ENCODE data around the gene HYDIN.

GRCh38 chr16:70795296-70795912 lies 435.1 kb downstream of the HYDIN start:
- TF ChIP-seq CTCF (IDR thresholded peaks at IDR 0.05; ENCODE audit: low read depth, low read length, missing input control) (no peak), SP1 (IDR thresholded peaks at IDR 0.05) (no peak), GABPA (IDR thresholded peaks at IDR 0.05 in 1 of 2, conservative IDR thresholded peaks at IDR 0.05 in 1 of 2) (no peak), ZBTB33 (IDR thresholded peaks at IDR 0.05) (no peak), REST (IDR thresholded peaks at IDR 0.05) (no peak), EGR1 (IDR thresholded peaks at IDR 0.05; ENCODE audit: low read depth in 2 of 2) (no peak), HNF4G (IDR thresholded peaks at IDR 0.05) (no peak), RXRA (IDR thresholded peaks at IDR 0.05) (no peak), RAD21 (IDR thresholded peaks at IDR 0.05) (no peak)
- TF ChIP-seq, protein P1, sequence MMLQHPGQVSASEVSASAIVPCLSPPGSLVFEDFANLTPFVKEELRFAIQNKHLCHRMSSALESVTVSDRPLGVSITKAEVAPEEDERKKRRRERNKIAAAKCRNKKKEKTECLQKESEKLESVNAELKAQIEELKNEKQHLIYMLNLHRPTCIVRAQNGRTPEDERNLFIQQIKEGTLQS (IDR thresholded peaks at IDR 0.05): no peak

Measured in liver (tissue), 3 donors.